ENCODE data around the gene SEC63. TPM values are rescaled to one million over a fixed set of nuclear protein-coding genes. Genes with fewer than 3 reads are reported as not detected.
A peak's percentile ranks its signal among the peaks of the same experiment; 100 is the strongest.
"Not testable (repeated sequence)": the region's sequence is repeated elsewhere in the genome, so short reads cannot be mapped to it uniquely, and the experiment has no call there.

The SEC63 gene
- total RNA-seq, 1 experiment from 2014 or later = 124 TPM

GRCh38 chr6:107894809-107895396, 63.1 kb downstream of the SEC63 start:
- Histone ChIP-seq H3K27me3 (replicated peaks; ENCODE audit: control insufficient read depth, insufficient read depth, low read length) (no peaks in the 10 kb centered on the region), H3K9me3 (no peaks in the 10 kb centered on the region), H3K36me3 (ENCODE audit: control insufficient read depth, insufficient read depth, low read length) (0 out of 2 replicates have a peak, but pooled peaks cover 2% of the 10 kb centered on the region), H3K4me1 (no peaks in the 10 kb centered on the region), H3K4me3 (ENCODE audit: low read depth, low read length) (no peak overlapping the region)
- TF ChIP-seq CTCF (IDR thresholded peaks at IDR 0.05; ENCODE audit: insufficient read depth in 1 of 2, low read depth in 1 of 2, low read length in 1 of 2, severe bottlenecking in 1 of 2, unreplicated experiment in 1 of 2) = no peak
- H3K4me1 Mint-ChIP-seq (ENCODE audit: low read depth, unreplicated experiment) = no peaks in the 10 kb centered on the region
- no peaks in the 10 kb centered on the region for H3K27me3 Mint-ChIP-seq (ENCODE audit: insufficient read depth, unreplicated experiment)
- intact Hi-C loops (cut with micrococcal nuclease; ENCODE audit: unreplicated experiment) = no loop called here
- H3K36me3 Mint-ChIP-seq (ENCODE audit: insufficient read depth, unreplicated experiment) = peaks cover 69% of the 10 kb centered on the region
- no peak overlapping the region for H3K27ac Mint-ChIP-seq (ENCODE audit: unreplicated experiment)
- ChIA-PET CTCF (interaction anchor here (0.7 kb wide), 1 partner anchor 179 kb away, joined by 3 read pairs; no protein-coding TSS in a partner anchor), POLR2A (no interaction called here)
- no TSS peak for BruUV-seq (replicated peaks)
- H3K9me3 Mint-ChIP-seq (ENCODE audit: unreplicated experiment) = peaks cover 17% of the 10 kb centered on the region
- no peak overlapping the region for H3K4me3 Mint-ChIP-seq (ENCODE audit: unreplicated experiment)
- DNase-seq = no peak

DNA sequence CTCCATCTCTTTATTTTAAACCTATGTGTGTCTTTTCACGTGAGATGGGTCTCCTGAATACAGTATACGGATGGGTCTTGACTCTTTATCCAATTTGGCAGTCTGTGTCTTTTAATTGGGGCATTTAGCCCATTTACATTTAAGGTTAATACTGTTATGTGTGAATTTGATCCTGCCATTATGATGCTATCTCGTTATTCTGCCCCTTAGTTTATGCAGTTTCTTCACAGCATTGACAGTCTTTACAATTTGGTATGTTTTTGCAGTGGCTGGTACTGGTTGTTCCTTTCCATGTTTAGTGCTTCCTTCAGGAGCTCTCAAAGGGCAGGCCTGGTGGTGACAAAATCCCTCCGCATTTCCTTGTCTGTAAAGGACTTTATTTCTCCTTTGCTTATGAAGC, 67.6 kb downstream of the SEC63 start:
- H3K4me1 ChIP-seq; H3K4me3 Mint-ChIP-seq (ENCODE audit: unreplicated experiment); H3K27me3 Mint-ChIP-seq (ENCODE audit: insufficient read depth, unreplicated experiment); DNase-seq; H3K36me3 ChIP-seq (ENCODE audit: control insufficient read depth, insufficient read depth, low read length); H3K4me3 ChIP-seq (ENCODE audit: low read depth, low read length); intact Hi-C loops (cut with micrococcal nuclease; ENCODE audit: unreplicated experiment); CTCF ChIA-PET; BruUV-seq (replicated peaks); POLR2A ChIA-PET; H3K9me3 ChIP-seq; H3K4me1 Mint-ChIP-seq (ENCODE audit: low read depth, unreplicated experiment); H3K27me3 ChIP-seq (replicated peaks; ENCODE audit: control insufficient read depth, insufficient read depth, low read length): not testable (repeated sequence)
- peaks cover 75% of the 10 kb centered on the region for H3K36me3 Mint-ChIP-seq (ENCODE audit: insufficient read depth, unreplicated experiment)
- H3K27ac Mint-ChIP-seq (ENCODE audit: unreplicated experiment) = peak overlapping the region; percentile 22
- H3K9me3 Mint-ChIP-seq (ENCODE audit: unreplicated experiment) = peaks cover 27% of the 10 kb centered on the region

DNA sequence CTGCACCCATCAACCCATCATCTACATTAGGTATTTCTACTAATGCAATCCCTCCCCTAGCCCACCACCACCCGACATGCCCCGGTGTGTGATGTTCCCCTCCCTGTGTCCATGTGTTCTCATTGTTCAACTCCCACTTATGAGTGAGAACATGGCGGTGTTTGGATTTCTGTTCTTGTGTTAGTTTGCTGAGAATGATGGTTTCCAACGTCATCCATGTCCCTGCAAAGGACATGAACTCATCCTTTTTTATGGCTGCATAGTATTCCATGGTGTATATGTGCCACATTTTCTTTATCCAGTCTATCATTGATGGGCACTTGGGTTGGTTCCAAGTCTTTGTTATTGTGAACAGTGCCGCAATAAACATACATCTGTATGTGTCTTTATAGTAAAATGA, 72.1 kb downstream of the SEC63 start:
- H3K4me3 ChIP-seq (ENCODE audit: low read depth, low read length); intact Hi-C loops (cut with micrococcal nuclease; ENCODE audit: unreplicated experiment); CTCF ChIA-PET; DNase-seq; H3K27me3 ChIP-seq (replicated peaks; ENCODE audit: control insufficient read depth, insufficient read depth, low read length); H3K4me3 Mint-ChIP-seq (ENCODE audit: unreplicated experiment); POLR2A ChIA-PET; H3K9me3 ChIP-seq; H3K27ac Mint-ChIP-seq (ENCODE audit: unreplicated experiment); H3K4me1 Mint-ChIP-seq (ENCODE audit: low read depth, unreplicated experiment); H3K36me3 ChIP-seq (ENCODE audit: control insufficient read depth, insufficient read depth, low read length); H3K27me3 Mint-ChIP-seq (ENCODE audit: insufficient read depth, unreplicated experiment); BruUV-seq (replicated peaks); H3K4me1 ChIP-seq: not testable (repeated sequence)
- Mint-ChIP-seq H3K9me3 (ENCODE audit: unreplicated experiment) (peaks cover 20% of the 10 kb centered on the region), H3K36me3 (ENCODE audit: insufficient read depth, unreplicated experiment) (peaks cover 50% of the 10 kb centered on the region)

DNA sequence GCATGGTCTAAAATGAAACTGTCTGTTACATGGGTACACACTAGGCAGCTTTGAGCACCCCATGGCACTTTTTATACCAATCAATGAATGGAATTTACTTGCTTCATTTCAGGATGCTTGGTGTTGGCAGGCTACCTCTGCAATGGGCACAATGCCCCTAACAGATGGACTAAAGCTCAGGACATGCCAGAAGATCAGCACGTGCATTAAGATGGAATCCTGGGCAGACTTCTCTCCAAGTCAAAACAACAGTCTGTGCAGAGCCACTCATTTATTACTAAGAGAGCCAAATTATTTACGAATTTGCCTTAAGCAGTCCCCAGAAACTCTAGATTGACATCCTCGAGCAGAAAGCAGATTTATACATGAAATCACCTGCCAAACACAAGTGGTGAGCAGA, 78.1 kb downstream of the SEC63 start:
- BruUV-seq (replicated peaks) = no TSS peak
- no peaks in the 10 kb centered on the region for H3K27me3 Mint-ChIP-seq (ENCODE audit: insufficient read depth, unreplicated experiment)
- no peaks in the 10 kb centered on the region for H3K9me3 Mint-ChIP-seq (ENCODE audit: unreplicated experiment)
- Histone ChIP-seq H3K4me3 (ENCODE audit: low read depth, low read length) (no peak overlapping the region), H3K36me3 (ENCODE audit: control insufficient read depth, insufficient read depth, low read length) (no peaks in the 10 kb centered on the region), H3K27me3 (replicated peaks; ENCODE audit: control insufficient read depth, insufficient read depth, low read length) (no peaks in the 10 kb centered on the region), H3K4me1 (no peaks in the 10 kb centered on the region), H3K9me3 (no peaks in the 10 kb centered on the region)
- TF ChIP-seq CTCF (IDR thresholded peaks at IDR 0.05; ENCODE audit: insufficient read depth in 1 of 2, low read depth in 1 of 2, low read length in 1 of 2, severe bottlenecking in 1 of 2, unreplicated experiment in 1 of 2) = no peak
- DNase-seq = no peak
- peaks cover 31% of the 10 kb centered on the region for H3K36me3 Mint-ChIP-seq (ENCODE audit: insufficient read depth, unreplicated experiment)
- H3K4me1 Mint-ChIP-seq (ENCODE audit: low read depth, unreplicated experiment) = no peaks in the 10 kb centered on the region
- ChIA-PET POLR2A (no interaction called here), CTCF (no interaction called here)
- no peak overlapping the region for H3K4me3 Mint-ChIP-seq (ENCODE audit: unreplicated experiment)
- intact Hi-C loops (cut with micrococcal nuclease; ENCODE audit: unreplicated experiment) = no loop called here
- H3K27ac Mint-ChIP-seq (ENCODE audit: unreplicated experiment) = no peak overlapping the region
